GM18511 (cell line): ENCODE measurements around the gene ENO1.

Experiments used
- ATAC-seq: cut with Tn5 transposase; IDR thresholded peaks from one replicate; pipeline ENCODE4 v1.9.1; 2021; ENCODE audit warnings: mild to moderate bottlenecking, moderate library complexity; ENCODE audit not compliant: unreplicated experiment

ENO1 gene

DNA sequence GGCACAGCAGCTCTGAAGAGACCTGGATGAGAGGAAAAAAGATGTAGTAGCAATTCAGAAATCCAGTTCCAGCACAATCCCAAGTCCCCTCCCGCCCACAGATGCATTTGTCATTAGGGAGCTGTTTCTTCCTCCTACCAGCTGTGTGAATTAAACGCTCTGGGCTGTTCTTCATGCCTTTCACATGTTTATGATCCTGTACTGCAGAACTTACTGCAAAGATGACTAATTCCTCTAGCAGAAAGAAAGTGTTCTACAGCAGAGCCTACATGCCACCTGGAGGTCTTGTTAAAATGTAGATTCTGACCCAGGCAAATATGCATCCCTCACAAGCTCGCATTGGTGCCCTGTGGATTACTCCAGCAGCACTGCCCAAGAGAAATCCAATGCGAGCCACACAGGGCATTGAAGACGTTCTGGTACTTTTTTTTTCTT is 6.5 kb downstream of the ENO1 start:
- ATAC-seq = no peak

DNA sequence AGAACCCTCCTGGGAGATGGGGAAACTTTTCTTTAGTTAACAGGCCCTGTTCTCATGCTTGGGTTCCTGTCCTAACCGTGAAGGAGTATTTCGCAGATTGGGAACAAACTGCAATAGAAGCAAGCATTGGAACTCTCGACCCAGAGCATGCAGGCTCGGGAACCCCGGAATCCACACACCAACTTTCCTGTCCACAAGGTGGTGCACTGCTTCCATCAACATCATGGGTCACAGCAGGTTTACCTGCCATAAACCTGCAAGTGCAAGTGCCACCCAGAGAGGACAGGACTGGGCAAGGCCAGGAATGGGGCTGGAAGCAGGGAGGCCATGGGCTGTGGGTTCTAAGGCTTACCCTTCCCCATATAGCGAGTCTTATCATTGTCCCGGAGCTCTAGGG is 6.9 kb downstream of the ENO1 start:
- ATAC-seq = no peak

DNA sequence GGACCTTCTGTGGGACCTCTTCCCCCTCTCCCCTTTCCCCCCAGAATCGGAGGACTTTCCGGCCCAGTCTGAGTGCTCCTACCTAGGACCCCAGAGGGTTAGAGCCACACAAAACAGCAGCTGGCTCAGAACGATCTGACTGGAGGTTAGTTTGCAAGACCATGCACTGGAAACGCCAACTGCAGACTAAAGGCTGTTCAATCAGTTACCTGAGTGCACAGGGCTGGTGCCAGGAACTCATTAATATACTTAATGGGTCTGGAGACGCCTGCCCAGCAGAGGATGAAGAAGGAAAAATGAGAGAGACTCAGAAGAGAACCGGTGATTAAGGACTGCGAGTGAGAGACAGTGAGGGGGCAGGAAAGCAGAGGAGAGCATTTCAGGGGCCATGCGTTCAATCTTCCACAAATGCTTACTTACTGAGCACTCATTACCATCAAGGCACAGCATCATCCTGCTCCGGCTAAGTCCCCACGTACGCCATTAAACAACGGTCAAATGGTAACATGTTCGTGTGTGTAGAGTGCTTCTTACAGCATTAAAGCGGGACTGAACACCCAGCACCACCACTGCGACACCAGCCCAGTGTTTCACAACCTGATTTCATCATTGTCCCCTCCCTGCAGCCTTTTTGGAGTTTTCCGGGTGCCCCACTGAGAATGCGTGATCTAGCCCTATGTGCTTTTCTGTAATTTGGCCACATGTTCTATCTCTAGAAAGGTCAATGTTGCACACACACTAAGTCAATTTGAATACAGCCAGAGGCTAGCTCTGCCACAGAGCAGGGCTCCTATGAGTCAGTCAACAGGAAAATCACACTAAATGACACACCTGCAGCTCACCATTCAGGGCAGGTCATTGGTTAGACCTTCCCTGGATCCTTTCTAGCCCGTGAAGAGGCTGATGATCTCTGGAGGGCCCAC is 7.6 kb downstream of the ENO1 start:
- no peak for ATAC-seq

DNA sequence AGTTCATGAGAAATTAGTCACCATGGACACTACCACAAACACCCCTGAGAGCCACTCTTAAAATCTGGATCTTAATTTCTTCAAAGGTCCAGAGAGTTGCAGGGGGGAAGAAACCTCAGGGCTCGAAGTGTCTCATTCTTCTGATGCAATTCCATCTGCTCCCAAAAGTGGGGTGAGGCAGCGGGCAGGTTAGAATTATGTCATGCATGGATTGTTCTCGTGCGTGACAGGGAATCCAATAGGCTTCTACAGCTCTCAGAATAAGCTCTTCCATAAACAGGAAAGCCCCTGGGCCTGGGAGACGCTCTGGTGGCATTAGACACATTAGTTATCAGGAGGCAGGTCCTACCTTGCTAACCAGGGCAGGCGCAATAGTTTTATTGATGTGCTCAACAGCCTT is 8.4 kb downstream of the ENO1 start:
- ATAC-seq = no peak

DNA sequence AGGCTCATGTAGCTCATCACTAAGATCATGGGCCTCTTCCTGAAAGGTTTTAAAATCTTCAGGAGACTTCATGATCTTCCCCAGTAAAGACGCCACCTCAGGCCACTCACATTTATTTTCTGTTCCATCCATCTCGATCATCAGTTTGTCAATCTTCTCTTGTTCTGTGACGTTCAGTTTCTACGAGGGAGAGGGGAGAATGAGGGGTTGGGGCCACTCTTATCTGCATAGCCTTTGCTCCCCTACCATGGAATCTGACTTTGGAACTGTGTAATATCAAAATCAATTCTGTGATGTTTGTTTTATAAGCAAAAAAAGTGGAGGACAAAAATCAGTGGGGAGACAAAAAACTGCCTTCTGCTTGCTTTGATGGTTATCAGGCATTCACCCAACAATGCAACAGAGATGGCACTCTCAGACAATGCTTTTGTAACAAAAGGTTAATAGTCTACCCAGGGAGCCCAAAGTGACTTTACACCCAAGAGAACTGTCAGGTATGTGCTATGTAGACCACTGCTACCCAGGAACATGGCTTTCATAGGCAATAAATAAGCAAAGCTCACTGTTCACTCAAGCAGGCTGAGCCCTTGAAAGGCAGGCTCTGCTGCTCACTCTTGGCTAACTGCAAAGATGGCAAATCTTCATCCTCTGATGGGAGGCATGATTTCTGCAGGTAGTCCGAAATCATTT is 10.5 kb downstream of the ENO1 start:
- no peak for ATAC-seq

DNA sequence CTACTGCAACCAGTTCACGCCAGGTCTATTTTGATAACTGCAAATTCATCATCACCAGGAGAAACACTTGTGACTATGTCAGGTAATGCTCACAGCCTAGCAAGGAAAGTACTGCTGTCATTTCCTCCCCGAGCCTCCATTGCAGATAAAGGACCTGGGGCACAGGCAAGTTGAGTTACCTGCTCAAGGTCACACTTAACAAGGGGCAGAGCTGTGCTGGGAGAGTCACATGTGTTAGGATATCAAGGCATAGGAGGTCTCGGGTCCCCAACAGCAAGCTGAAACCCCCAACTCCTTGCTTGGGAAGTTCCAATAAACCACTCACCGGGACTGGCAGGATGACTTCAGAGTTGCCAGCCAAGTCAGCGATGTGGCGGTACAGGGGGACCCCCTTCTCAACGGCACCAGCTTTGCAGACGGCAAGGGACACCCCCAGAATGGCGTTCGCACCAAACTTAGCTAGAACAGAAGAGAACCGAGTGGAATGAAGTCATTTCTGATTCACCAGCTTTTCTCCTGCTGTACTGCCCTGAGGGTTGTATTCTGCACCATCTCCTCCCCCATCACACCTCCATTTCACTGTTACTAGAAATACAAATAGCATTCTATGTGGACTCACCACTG is 11.6 kb downstream of the ENO1 start:
- ATAC-seq = no peak

DNA sequence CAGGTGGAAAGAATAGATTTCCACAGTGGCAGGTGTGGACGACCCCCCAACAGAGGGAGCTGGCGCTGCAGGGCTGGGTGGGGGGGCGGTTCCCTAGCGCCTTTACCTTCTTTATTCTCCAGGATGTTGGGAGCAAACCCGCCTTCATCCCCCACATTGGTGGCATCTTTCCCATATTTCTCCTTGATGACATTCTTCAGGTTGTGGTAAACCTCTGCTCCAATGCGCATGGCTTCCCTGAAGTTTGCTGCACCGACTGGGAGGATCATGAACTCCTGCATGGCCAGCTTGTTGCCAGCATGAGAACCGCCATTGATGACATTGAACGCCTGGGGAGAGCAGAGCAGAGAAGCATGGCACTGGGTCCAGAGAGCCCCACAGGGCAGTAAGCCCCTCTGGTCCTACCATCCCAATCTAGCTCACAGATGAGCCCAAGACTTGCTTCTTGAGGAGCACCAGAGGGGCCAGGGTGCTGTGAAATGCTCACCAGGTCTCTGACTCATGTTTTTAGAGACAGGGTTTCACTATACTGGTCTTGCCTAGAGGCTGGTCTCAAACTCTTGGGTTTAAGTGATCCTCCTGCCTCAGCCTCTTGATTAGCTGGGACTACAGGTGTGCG is 12.2 kb downstream of the ENO1 start:
- no peak for ATAC-seq

DNA sequence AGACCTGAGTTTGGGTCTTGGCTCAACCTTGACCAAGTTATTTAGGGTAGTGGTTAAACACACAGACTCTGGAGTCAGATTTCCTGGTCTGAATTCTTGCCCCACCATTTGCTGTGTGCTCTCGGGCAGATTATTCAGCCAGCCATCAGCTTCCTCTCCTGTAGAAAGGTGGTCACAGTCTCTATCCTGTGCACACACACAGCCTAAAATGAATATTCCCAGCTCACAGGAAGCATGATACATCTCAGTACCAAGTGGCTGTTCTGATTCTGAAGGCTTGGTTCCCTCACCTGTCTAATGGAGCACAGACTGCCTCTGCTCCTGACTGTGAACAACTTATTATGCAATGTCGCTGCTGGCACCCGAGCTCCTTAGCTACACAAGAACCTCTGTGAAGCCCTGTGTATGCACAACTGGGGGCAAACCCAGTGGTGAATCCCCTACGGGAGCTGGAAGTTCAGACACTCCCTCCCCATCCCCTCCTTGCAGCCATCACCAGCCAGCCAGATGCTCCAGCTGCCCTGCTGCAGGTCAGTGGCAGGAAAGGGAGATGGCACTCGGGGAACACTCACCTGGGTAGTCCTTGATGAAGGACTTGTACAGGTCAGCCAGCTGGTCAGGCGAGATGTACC is 13.7 kb downstream of the ENO1 start:
- ATAC-seq = no peak

DNA sequence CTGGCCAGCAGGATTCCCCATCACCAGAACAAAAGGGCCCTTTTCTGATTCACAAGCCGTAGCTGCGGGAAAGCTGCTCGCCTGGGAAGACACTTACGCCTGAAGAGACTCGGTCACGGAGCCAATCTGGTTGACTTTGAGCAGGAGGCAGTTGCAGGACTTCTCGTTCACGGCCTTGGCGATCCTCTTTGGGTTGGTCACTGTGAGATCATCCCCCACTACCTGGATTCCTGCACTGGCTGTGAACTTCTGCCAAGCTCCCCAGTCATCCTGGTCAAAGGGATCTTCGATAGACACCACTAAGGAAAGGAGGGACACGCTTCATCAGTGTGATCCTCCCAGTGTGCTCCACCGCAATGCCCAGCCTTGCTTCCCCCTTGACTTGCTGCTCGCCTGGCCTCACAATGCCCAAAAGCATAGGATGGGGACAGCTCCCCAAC is 14.7 kb downstream of the ENO1 start:
- no peak for ATAC-seq

DNA sequence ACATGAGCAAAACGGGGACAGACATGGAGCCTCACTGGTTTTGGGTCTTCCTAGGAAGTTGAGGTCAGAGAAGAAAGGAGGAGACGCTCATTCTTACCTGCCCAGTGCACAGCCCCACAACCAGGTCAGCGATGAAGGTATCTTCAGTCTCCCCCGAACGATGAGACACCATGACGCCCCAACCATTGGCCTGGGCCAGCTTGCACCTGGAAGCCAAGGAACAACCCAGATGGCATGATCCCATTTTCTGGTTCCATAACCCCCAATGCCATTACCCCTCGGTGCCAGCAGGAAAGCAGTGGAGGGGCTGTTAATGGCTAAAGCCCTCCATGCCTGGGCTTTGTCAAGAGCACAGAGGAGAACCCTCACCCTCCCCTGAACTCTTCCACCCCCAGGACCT is 15.3 kb downstream of the ENO1 start:
- no peak for ATAC-seq

DNA sequence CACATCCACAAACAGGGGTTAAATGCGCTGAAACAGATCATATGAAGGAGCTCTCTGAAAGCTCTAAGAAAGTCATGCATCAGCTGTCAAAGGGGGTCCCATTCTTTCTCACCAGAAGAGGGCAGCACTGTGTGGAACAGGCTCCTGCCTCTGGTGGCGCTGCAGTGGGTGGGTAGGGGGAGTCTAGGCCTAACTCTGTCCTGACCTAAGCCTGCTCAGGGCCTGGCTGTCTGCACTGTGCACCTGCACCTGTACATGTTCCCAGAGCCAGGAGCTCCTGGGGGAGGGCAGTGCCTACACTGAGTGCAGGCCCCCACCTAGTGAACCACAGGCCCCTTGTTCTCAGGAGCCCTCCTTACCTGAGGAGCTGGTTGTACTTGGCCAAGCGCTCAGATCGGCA is 16.0 kb downstream of the ENO1 start:
- no peak for ATAC-seq

DNA sequence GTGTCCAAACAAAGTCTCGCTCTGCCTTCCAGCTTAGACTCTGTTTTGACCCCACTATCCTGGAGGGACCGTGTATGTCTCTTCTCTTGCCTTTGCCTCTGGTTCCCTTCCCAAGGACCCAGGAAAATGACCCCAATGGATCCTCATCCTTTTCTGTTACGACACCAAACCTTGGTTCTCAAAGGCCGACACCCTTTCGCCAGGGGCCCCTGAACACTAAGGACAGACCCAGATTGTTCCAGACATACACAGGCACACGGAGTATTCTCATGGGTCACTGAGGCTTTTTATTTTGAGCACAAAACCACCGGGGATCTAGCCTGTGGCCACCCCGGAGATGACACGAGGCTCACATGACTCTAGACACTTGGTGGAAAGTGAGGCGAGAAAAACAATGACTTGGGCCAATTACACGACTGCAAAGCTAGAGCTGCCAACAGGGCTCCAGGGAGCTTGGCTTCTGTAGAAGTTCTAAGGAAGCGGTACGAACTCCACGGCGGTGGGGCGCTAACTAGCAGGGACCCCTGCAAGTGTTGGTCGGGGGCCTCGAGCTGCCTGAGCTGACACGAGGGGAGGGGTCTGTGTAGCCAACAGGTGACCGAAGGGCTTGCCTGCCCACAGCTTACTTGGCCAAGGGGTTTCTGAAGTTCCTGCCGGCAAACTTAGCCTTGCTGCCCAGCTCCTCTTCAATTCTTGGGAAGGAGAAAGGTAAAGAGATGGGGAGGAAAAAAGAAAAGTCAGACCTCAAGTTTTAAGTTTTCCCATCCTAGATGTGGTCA is 17.6 kb downstream of the ENO1 start:
- ATAC-seq = no peak

DNA sequence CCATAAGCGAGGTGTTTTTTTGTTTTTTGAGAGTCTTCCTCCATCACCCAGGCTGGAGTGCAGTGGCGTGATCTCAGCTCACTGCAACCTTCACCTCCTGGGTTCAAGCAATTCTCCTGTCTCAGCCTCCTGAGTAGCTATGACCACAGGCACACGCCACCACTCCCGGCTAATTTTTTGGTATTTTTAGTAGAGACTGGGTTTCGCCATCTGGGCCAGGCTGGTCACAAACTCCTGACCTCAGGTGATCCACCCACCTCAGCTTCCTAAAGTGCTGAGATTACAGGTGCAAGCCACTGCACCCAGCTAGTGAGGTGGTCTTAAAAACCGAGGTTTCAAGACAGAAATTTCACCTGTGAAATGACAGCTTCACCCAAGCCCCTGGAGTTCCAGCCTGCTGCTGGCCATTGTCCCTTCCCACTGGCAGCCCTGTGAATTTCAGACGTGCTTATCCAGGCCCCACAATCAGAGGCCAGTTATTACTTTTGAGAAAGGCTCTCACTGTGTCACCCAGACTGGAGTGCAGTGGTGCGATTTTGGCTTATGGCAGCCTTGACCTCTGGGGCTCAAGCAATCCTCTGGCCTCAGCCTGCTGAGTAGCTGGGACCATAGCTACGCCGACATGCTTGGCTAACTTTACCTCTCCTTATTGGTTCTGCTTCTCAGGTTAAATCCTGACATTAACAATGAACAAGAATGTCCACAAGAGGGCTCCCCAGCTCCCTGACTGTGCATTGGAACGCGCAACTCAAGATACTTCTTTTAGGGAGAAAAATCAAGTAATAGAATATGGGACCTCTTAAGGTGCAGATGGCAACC is 19.4 kb downstream of the ENO1 start:
- ATAC-seq = no peak

DNA sequence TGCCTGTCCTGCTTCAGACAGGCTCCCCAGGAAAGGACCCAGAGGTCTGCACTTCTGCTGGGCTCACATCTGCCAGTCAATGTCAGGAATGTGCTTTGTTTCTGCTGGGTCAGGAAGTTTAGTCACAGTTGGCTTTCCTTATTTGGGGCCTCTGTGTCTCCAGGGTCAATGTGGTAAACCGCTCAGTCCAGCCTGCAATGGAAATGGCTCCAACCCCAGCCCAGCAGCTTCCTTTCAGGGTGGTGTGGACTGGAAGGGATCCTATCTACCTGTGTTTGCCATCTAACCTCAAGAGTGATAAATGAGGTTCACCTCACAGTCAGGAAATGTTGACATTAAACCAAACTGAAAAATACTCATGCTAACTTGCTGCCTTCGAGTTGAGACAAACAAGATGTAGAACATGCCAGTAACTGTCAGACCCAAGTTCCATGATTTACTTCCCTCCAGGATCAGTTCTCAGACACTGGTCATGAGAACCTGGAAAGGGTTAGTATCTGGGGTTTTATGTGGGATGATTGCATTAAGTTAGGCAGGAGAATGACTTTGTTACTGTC is 20.3 kb downstream of the ENO1 start:
- ATAC-seq = no peak

DNA sequence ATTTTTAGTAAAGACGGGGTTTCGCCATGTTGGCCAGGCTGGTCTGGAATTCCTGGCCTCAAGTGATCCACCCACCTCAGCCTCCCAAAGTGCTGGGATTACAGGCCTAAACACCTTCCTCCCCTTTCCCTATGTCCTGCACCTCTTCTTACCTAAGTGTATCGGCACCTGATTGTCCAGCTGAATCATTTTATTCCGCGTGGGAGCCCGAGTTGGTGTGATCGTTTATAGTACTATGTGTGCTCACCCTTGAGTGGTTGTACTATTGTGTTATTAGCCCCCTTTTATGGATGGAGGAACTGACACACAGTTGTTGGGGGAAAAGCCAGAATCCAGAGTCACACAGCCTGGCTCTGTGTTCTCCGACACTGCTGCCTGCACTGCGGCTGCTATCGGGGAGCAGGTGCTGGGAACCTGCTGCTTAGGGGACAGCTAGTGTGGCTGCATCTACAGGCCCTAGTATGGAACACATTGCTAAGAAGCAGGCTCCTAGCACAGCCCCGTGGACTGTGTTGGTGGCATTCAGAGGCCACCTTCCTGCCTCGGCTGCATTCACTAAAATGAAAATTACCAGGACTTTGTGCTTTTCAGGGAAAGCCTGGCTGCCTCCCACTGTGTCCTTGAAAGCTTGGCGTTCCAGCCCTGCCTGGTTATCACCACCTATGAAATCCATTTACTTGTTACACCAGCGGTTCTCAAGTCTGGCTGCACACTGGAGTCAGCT is 21.6 kb downstream of the ENO1 start:
- ATAC-seq = no peak

DNA sequence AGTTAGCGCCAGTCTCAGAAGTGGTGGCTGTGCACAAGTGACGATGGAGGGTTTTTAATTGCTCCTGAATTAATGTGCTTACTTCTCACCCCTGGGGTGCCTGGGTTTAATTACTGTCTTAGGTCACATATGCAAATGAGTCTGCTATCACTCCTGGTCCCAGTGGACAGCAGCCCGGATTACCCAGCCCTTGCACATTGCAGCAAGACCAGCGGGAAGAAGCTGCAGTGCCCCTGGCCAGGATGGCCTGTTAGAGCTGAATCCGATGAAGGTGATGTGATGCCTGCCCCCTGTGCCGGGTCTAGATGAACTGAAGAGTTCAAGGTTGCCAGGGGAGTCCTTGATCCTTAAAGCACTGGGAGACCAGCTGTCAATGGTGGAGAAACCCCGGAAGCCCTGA is 24.2 kb downstream of the ENO1 start:
- ATAC-seq = no peak

DNA sequence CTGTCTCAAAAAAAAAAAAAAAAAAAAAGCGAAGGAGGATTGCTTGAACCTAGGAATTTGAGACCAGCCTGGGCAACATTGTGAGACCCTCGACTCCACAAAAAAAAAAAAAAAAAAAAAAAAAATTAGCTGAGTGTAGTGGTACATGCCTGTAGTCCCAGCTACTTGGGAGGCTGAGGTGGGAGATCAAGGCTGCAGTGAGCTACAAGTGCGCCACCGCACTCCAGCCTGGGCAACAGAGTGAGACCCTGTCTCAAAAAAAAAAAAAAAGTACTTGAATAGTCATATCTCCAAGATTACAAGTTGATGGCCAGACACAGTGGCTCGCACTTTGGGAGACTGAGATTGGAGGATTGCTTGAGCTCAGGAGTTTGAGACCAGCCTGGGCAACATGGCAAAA is 27.4 kb downstream of the ENO1 start:
- no peak for ATAC-seq

DNA sequence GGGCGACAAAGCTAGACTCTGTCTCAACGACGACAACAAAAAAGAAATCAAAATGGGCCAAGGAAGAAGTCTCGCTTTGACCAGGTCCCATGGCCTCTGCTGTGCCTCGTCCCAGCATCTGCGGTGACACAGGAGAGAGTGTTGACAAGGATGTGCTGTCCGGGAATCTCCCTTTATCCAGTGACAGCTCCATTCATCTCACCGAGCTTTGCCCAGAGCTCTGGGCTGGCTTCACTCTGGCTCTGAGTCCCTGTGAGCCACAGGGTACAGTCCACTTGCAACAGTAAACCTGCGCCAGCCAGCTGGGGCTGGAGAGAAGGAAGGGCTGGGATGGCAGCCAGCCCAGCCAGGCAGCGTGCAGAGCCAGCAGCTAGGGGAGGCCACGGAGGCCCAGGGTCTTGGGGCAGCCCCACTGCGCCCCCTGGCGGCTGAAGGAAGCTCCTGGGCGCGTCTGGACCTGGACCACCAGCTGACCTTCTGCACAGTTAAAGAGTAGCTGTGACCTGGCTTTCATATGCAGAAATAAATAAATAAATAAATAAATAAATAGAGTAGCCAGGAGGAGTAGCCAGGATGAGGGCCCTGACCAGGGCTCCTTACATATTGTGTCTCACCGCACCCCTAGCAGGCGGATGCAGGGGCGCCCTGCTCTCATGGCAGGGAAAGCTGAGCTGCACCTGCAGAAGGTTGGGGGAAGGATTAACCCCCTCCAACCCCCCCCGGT is 29.7 kb downstream of the ENO1 start:
- ATAC-seq = no peak
